ENCODE measurements around the gene GNPTAB. TPM values are rescaled to one million over a fixed set of nuclear protein-coding genes. Genes with fewer than 3 reads are reported as not detected.

The GNPTAB gene
- total RNA-seq, 4 donors from 2014 or later: 18.0 to 36.3 (median 32.5) TPM

- Histone ChIP-seq H3K27ac (no peak overlapping the region), H3K27me3 (no peaks in the 10 kb centered on the region), H3K4me3 (no peak overlapping the region), H3K9me3 (no peaks in the 10 kb centered on the region), H3K36me3 (peaks cover 0 to 38% (median 0%) of the 10 kb centered on the region in 3 donors), H3K4me1 (no peaks in the 10 kb centered on the region)
- WGBS, 2 donors: 78 to 87% methylated on average over 6 of the region's 6 CpGs
- DNase-seq (ENCODE audit: low spot score in 2 of 2): no peak
- peak in 3 of 5 experiments; percentile 11 to 23 (median 12) for TF ChIP-seq CTCF (IDR thresholded peaks at IDR 0.05)
- no peak for TF ChIP-seq EP300 (IDR thresholded peaks at IDR 0.05)
- TF ChIP-seq POLR2A (IDR thresholded peaks at IDR 0.05): no peak
Measured at GRCh38 chr12:101792046-101792931, 38.5 kb downstream of the GNPTAB start.

GRCh38 chr12:101789171-101789570 is 41.6 kb downstream of the GNPTAB start:
- peaks cover 0 to 40% (median 0%) of the 10 kb centered on the region in 3 donors for H3K36me3 ChIP-seq
- H3K4me3 ChIP-seq: no peak overlapping the region
- WGBS, 2 donors: 79 to 84% methylated on average over 4 of the region's 4 CpGs
- no peaks in the 10 kb centered on the region for H3K4me1 ChIP-seq
- H3K27ac ChIP-seq: no peak overlapping the region
- DNase-seq (ENCODE audit: low spot score in 2 of 2): no peak
- H3K9me3 ChIP-seq: no peaks in the 10 kb centered on the region
- TF ChIP-seq CTCF (IDR thresholded peaks at IDR 0.05) (no peak), POLR2A (IDR thresholded peaks at IDR 0.05) (no peak), EP300 (IDR thresholded peaks at IDR 0.05) (no peak)
- no peaks in the 10 kb centered on the region for H3K27me3 ChIP-seq

GRCh38 chr12:101785671-101786070 is 45.1 kb downstream of the GNPTAB start:
- H3K27me3 ChIP-seq: no peaks in the 10 kb centered on the region
- no peak for TF ChIP-seq EP300 (IDR thresholded peaks at IDR 0.05)
- no peak for TF ChIP-seq CTCF (IDR thresholded peaks at IDR 0.05)
- no peak for TF ChIP-seq POLR2A (IDR thresholded peaks at IDR 0.05)
- H3K4me1 ChIP-seq: peaks cover 0 to 5% (median 0%) of the 10 kb centered on the region in 4 donors
- peaks cover 0 to 50% (median 0%) of the 10 kb centered on the region in 3 donors for H3K36me3 ChIP-seq
- no peaks in the 10 kb centered on the region for H3K9me3 ChIP-seq
- H3K27ac ChIP-seq: no peak overlapping the region
- DNase-seq (ENCODE audit: low spot score in 2 of 2): no peak
- WGBS, 2 donors: 95 to 100% methylated on average over 1 of the region's 1 CpG
- no peak overlapping the region for H3K4me3 ChIP-seq

- H3K36me3 ChIP-seq: peaks cover 0 to 46% (median 0%) of the 10 kb centered on the region in 3 donors
- no peak for DNase-seq (ENCODE audit: low spot score in 2 of 2)
Measured at GRCh38 chr12:101784376-101784775, 46.4 kb downstream of the GNPTAB start.

More at GRCh38 chr12:101784376-101784775, 46.4 kb downstream of the GNPTAB start:
- H3K4me1 ChIP-seq: peaks cover 0 to 12% (median 0%) of the 10 kb centered on the region in 4 donors
- no peaks in the 10 kb centered on the region for H3K27me3 ChIP-seq
- H3K27ac ChIP-seq: no peak overlapping the region
- no peaks in the 10 kb centered on the region for H3K9me3 ChIP-seq
- H3K4me3 ChIP-seq: no peak overlapping the region
- WGBS, 2 donors: 88 to 91% methylated on average over 1 of the region's 1 CpG
- no peak for TF ChIP-seq POLR2A (IDR thresholded peaks at IDR 0.05)
- no peak for TF ChIP-seq EP300 (IDR thresholded peaks at IDR 0.05)
- TF ChIP-seq CTCF (IDR thresholded peaks at IDR 0.05): no peak

Data from tibial nerve (tissue), 4 donors.